ENCODE results near the gene CLIC4. TPM values are rescaled to one million over a fixed set of nuclear protein-coding genes. Genes with fewer than 3 reads are reported as not detected.

CLIC4 gene
- total RNA-seq, 6 donors from 2014 or later, result 44.0 to 234 (median 147) TPM

Small RNA genes lying within 50 kb of the gene (small RNA-seq; reads per million reads assigned to genes)
- 0 reads per million in 4 donors for gene RNU6-1208P

Other genes with a start within 250 kb of the CLIC4 start
- gene RCAN3, start 242.6 kb upstream of the CLIC4 start, total RNA-seq, result 10 to 100 TPM; 13.6 to 35.5 (median 18.6) TPM
- 10 to 100 TPM in 1 of 6 donors, 1 to 10 TPM in 5; 3.3 to 12.8 (median 7.3) TPM for gene NCMAP, start 189.4 kb upstream of the CLIC4 start, total RNA-seq
- gene SRRM1, start 102.1 kb upstream of the CLIC4 start, total RNA-seq, result 100 to 1,000 TPM in 3 of 6 donors, 10 to 100 TPM in 3; 76.0 to 429 (median 100.0) TPM
- gene RUNX3, start 184.8 kb downstream of the CLIC4 start, total RNA-seq, result 10 to 100 TPM in 4 of 6 donors, 1 to 10 TPM in 2; 4.2 to 15.6 (median 10.1) TPM

Data from upper lobe of left lung (tissue), 6 donors.